GM21529 (cell line): ENCODE results near the gene HHAT.
"Not testable (repeated sequence)": the region's sequence is repeated elsewhere in the genome, so short reads cannot be mapped to it uniquely, and the experiment has no call there.

Source experiments
- ATAC-seq: cut with Tn5 transposase; IDR thresholded peaks from one replicate; pipeline ENCODE4 v1.9.1; 2021; ENCODE audit not compliant: unreplicated experiment

HHAT gene

DNA sequence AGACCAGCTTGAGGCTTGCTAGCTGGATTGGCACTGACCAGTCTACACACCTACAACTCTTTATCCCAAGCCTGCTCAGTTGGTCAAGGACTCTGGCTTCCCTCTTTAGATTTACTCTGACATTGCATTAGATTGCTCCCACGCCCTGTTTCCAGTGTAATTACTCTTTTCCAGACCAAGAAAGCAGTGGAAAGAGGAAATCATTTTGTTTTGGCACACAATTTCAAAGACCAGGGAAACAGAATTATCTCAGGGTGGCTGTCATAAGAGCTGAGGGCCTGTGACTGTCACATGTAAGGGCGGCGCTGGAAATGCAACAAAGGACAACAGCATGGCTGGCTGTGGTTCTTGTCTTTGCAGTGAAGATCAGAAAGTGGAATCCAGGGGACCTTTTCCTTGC is 302.7 kb downstream of the HHAT start:
- no peak for ATAC-seq

GRCh38 chr1:210633140-210633539 is 304.4 kb downstream of the HHAT start:
- no peak for ATAC-seq

DNA sequence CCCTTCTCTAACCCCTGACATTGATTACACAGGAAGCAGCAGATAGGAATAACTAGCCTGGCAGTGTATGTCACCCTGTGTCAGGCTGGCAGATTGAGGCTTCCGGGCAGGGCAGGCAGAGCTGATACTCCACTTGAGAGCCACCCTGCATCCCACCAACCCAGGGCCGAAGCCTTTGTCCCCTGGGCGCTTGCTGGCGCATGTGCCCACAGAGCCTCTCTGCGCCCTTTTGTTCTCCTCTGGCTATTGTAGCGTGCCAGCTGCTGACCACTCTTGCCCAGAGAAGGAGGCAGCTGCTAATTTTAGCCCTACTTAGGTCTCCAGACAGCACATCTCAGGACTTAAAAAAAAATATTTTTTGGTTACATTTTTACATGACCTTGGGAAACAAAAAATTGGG is 304.9 kb downstream of the HHAT start:
- no peak for ATAC-seq

DNA sequence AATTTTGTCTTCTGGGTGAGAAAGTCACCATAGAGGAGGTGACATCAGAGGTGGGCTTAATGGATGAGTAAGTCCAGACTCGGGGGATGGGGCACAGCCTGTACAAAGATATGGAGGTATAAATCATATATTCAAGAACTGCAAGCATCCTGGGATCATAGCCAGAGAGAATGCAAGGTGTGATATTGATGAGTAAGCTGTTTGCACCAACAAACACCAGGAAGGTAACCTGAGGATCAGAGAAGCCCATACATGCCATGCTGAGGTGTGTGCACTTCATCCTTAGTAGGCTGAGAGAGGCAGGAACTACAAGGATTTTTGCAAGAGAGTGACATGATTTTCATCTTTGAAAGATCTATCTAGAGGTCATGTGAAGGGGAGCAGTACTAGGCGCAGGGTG is 306.4 kb downstream of the HHAT start:
- ATAC-seq = no peak

GRCh38 chr1:210641582-210641981 is 312.9 kb downstream of the HHAT start:
- ATAC-seq = no peak

DNA sequence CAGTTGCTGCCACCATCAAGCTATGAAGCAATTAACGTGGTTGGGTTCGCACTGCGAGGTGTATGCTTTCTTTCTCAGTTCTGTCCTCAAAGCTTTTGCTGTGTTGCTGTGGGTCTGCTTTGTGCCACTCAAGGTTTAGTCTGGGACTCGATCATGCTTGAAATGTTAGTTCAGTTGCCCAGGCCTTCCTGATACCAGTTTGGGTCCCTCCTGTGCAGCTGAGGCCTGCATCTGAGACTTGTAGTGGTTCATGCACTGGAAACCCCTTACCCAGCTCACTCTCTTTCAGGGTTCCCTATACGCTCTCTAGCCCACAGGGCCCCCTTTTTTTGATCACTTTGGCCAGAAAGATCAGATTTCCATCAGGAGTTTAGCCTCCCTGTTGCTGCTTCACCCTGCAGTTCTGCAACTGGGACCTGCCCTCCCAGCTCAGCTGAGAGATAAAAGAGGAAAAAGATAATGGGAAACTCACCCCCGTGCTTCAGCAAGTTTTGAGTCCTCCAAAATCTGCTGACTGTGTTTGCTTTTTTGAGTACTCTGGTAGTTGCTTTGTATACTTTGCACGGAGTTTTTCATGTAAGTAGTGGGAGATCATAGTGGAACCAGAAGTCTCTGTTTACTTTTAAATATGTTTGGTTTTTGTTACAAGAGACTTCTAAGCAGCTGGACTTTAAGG is 317.0 kb downstream of the HHAT start:
- ATAC-seq = no peak

DNA sequence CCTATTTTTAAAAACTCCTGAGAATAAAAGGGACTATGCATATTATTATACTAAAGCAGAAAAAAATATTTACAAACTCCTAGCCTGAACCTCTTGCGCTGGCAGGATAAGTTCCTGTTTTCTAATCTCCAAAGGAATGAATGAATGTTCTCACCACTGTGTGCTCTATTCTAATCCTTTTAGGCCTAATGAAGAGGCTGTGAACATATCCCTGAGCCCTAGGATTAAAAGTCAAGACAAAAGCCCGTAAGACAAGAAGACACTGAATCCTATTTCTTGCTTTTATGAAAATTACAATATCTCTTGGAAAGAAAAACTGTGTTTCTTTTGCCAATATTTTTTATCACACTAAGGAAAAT is 317.5 kb downstream of the HHAT start:
- no peak for ATAC-seq

DNA sequence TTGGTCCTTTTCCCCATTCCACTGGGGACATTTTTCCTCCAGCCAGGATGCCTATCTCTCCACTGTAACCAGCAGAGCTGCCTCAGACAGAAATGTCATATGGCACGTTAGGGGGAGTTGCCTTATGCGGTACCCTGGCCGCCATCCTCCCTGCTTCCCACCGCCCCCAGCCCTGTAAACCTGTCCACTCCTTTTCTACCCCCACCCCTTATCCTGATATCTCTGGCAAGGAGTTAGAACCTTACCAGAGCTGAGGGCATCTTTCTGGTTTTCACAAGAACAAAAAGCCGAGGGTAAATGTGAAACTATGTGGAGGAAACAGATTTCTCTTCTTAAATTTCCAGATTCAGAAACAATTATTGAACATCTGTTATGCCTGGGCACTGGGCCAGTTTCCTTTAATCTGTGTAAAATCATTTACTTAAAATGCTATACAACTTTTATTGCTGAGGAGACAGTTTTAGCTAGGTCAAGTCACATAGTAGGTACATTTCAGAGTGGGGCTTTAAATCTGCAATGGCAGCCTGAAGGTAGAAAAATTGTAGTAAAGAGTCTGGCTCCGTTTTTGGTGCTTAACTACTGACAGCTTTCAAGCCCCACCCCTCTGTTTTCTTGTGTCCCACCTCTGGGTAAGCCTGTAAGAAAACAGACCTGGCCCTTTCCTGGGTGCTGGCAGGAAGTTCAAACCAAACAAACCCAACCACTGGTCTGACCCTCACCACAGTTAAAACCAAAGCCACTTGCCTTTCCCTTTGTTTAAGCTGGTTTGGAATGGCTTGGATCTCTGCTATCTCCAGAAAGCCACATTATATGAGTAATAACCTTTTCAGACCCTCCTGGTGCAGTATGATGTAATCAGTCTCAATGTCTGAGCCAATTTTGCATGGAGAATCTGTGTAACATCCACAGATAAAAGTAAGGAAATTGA is 319.0 kb downstream of the HHAT start:
- no peak for ATAC-seq

- ATAC-seq = no peak
These were observed 320.0 kb downstream of the HHAT start for GRCh38 chr1:210648588-210649269.

GRCh38 chr1:210650403-210650802 is 321.7 kb downstream of the HHAT start:
- ATAC-seq = no peak

GRCh38 chr1:210652329-210652954 is 323.7 kb downstream of the HHAT start:
- no peak for ATAC-seq

- no peak for ATAC-seq
These were observed 325.1 kb downstream of the HHAT start for GRCh38 chr1:210653771-210654170.

DNA sequence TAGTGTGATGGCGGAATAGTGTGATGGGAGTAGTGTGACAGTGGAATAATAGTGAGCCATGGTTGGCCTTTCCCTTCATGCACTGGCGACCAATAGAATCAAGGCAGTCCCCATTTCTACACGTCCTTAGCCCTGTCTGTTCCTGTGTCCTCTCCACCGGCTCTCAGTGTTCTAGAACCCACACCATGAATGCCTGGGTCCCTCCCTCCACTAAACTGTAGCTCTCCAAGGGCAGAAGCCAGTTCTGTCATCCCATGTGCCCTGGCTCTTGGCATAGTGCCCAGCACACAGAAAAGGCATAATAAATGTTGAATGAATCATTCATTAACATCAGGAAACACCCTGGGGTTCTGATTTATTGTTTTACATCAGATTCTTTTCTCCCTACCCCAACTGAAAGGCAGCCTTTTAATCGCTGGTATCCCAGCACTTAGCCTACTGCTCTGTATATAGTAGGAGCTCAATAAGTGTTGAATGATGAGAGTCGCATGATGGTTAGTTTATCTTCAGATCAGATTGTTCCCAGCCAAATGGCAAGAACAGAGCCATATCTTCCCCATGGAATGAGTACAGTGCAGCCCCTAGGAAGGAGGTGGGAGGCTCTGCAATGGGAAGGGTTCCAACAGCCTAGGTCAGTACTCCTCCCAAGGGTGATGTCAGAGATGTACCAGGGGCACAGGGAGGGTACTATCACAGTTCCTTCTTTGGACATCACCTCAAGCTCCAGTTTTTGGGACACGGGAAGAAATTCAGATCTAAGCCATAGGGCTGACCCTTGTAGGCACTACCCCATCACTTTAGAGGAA is 325.7 kb downstream of the HHAT start:
- no peak for ATAC-seq

DNA sequence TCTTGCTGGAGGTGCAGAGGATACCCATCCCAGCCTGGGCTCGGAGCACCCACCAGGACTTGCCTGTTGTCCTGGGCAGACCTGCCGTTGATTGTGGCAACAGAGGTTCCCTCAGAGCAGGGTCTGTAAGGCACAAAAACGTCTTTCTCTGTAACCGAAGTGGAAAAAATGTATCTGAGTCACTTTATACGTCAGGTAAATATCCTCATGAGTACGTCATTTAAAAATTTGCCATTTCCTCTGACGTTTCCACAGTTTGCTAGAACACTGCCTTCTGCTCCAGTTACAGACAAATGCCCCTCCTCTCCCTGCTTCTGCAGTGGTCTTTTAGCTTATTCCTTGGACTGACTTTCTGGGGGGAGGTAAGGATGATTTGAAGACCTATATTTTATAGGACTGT is 326.8 kb downstream of the HHAT start:
- no peak for ATAC-seq

GRCh38 chr1:210657806-210658205 is 329.1 kb downstream of the HHAT start:
- ATAC-seq = no peak

GRCh38 chr1:210661520-210661919 is 332.8 kb downstream of the HHAT start:
- ATAC-seq = not testable (repeated sequence)

DNA sequence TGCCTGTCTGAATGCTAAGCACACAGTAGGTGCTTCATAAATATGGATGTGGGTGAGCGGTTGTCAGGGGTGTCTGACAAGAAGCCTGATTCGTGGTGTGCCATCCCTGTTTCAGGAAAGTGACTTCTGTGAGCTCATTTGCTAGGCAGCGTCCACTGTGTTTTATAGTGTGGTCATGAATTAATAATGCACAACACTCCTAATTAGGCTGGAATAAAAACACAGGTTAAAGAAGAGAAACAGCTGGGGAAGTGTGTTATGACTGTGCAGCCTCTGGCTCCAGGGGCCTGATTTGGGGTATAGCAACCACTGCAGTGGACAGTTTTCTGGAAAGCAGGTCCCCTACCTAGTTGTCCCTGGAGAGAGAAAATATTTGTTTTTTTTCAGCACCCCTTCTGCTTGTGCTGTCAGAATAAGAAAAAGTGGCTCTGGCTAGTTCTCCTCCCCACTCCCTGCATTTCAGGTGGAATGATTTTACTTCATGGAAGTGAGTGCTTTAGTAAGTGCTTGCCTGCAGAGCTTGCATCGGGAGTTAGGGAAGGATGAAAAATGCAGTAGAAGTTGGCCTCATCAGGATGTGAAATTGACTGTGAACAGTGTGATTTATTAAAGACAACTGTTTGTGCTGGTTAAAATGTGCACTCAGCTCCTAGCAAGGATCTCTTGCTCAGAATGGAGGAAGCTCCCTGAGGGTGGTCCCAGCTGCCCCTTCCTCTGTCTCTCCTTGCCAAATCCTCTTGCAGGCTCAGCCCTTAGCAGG is 333.8 kb downstream of the HHAT start:
- ATAC-seq = no peak

GRCh38 chr1:210663730-210664573 is 335.2 kb downstream of the HHAT start:
- no peak for ATAC-seq

- no peak for ATAC-seq
These were observed 341.2 kb downstream of the HHAT start for GRCh38 chr1:210669951-210670350.
